ENCODE results near the gene TMC5. TPM values are rescaled to one million over a fixed set of nuclear protein-coding genes. Genes with fewer than 3 reads are reported as not detected.

TMC5 gene
- polyA plus RNA-seq, 1 of the 3 experiments (the other 2 are of a cell fraction): not detected

GRCh38 chr16:19503461-19504075 is 85.9 kb downstream of the TMC5 start:
- POLR2A ChIA-PET: no interaction called here
- Histone ChIP-seq H3K27me3 (ENCODE audit: insufficient read depth) (no peaks in the 10 kb centered on the region), H4K20me1 (ENCODE audit: insufficient read depth) (peaks cover 9% of the 10 kb centered on the region; the same call in 1 of the 2 replicates), H3K27ac (ENCODE audit: low read depth in 2 of 2, low read length in 1 of 2) (no peak overlapping the region), H3K9me2 (no peaks in the 10 kb centered on the region), H3K79me2 (ENCODE audit: insufficient read depth) (no peaks in the 10 kb centered on the region), H3K9ac (no peak overlapping the region), H3K36me3 (replicated peaks in 1 of 2; ENCODE audit: control insufficient read depth in 1 of 2, insufficient read depth in 2 of 2, low read length in 1 of 2) (peaks cover 33 to 52% of the 10 kb centered on the region in 2 experiments), H3F3A (replicated peaks; ENCODE audit: insufficient read depth) (no peaks in the 10 kb centered on the region), H3K4me1 (ENCODE audit: control insufficient read depth in 1 of 2, insufficient read depth in 2 of 2, low read depth in 1 of 2, low read length in 1 of 2) (no peaks in the 10 kb centered on the region), H3K9me3 (no peaks in the 10 kb centered on the region), H3K4me3 (ENCODE audit: low read depth in 2 of 2, low read length in 1 of 2) (no peak overlapping the region), H3K4me2 (no peak overlapping the region), H2AFZ (ENCODE audit: low read depth) (no peak overlapping the region)
- WGBS (ENCODE audit: low lambda C conversion rate): 95% methylated on average over 5 of the region's 5 CpGs
- TF ChIP-seq GABPA (IDR thresholded peaks at IDR 0.05; ENCODE audit: low read depth) (no peak), IRF3 (IDR thresholded peaks at IDR 0.05; ENCODE audit: low read depth, low read length) (no peak), ELF1 (IDR thresholded peaks at IDR 0.05) (no peak), RFX5 (IDR thresholded peaks at IDR 0.05; ENCODE audit: low read length) (no peak), RXRA (IDR thresholded peaks at IDR 0.05; ENCODE audit: borderline replicate concordance, low read depth) (no peak), EP300 (IDR thresholded peaks at IDR 0.05; ENCODE audit: borderline replicate concordance in 1 of 2, low read depth in 1 of 2, low read length in 1 of 2) (no peak), GATA2 (CRISPR knock-in tag; IDR thresholded peaks at IDR 0.05) (no peak), CTCF (IDR thresholded peaks at IDR 0.05) (no peak), FOSL2 (IDR thresholded peaks at IDR 0.05; ENCODE audit: borderline replicate concordance, low read depth) (no peak), FOXJ3 (CRISPR knock-in tag; IDR thresholded peaks at IDR 0.05) (no peak), REST (IDR thresholded peaks at IDR 0.05; ENCODE audit: low read depth, low read length) (no peak), NRF1 (IDR thresholded peaks at IDR 0.05; ENCODE audit: low read depth, low read length) (no peak), TAF1 (IDR thresholded peaks at IDR 0.05; ENCODE audit: borderline replicate concordance, low read depth, low read length) (no peak), RCOR1 (IDR thresholded peaks at IDR 0.05; ENCODE audit: low read length) (no peak), EZH2phosphoT487 (IDR thresholded peaks at IDR 0.05; ENCODE audit: borderline replicate concordance, low read depth) (no peak), USF1 (IDR thresholded peaks at IDR 0.05; ENCODE audit: borderline replicate concordance, low read depth) (no peak), PBX3 (IDR thresholded peaks at IDR 0.05) (no peak)
- TF ChIP-seq, protein P1, sequence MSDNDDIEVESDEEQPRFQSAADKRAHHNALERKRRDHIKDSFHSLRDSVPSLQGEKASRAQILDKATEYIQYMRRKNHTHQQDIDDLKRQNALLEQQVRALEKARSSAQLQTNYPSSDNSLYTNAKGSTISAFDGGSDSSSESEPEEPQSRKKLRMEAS (IDR thresholded peaks at IDR 0.05; ENCODE audit: low read depth): no peak
- TF ChIP-seq, protein P2, sequence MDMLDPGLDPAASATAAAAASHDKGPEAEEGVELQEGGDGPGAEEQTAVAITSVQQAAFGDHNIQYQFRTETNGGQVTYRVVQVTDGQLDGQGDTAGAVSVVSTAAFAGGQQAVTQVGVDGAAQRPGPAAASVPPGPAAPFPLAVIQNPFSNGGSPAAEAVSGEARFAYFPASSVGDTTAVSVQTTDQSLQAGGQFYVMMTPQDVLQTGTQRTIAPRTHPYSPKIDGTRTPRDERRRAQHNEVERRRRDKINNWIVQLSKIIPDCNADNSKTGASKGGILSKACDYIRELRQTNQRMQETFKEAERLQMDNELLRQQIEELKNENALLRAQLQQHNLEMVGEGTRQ (IDR thresholded peaks at IDR 0.05; ENCODE audit: borderline replicate concordance, low read depth, low read length): no peak
- no peak for DNase-seq
- CTCF ChIA-PET: interaction anchor here (0.6 to 8.6 kb wide), 32 partner anchors 9 to 528 kb away, joined by 3 to 82 read pairs (median 5); partner anchors contain the start of gene TMC7

Measured in SK-N-SH (cell line).